DOHH2 (cell line): ENCODE results near the gene LIN54.

ENCODE experiments used
- CTCF ChIP-seq: fragments of 200-600 bp; sonication (generic); IDR thresholded peaks from one replicate; pipeline ENCODE4 v1.5.1; 2014; ENCODE audit warnings: antibody characterized with exemption, mild to moderate bottlenecking, low read depth, low read length; ENCODE audit not compliant: poor library complexity, severe bottlenecking
- EZH2phosphoT487 ChIP-seq: fragments of 200-600 bp; sonication (generic); IDR thresholded peaks from 2 replicates; pipeline ENCODE4 v1.6.1; 2017; ENCODE audit warnings: borderline replicate concordance, mild to moderate bottlenecking, antibody characterized with exemption, low read length, moderate library complexity, mixed read lengths

GRCh38 chr4:83036991-83037665, 26.5 kb upstream of the LIN54 start:
- TF ChIP-seq CTCF (no peak), EZH2phosphoT487 (no peak)
